Measurements from ENCODE around the gene ELOVL2. TPM values are rescaled to one million over a fixed set of nuclear protein-coding genes. Genes with fewer than 3 reads are reported as not detected.

ELOVL2 gene
- total RNA-seq, 2 donors from 2014 or later: not detected

DNA sequence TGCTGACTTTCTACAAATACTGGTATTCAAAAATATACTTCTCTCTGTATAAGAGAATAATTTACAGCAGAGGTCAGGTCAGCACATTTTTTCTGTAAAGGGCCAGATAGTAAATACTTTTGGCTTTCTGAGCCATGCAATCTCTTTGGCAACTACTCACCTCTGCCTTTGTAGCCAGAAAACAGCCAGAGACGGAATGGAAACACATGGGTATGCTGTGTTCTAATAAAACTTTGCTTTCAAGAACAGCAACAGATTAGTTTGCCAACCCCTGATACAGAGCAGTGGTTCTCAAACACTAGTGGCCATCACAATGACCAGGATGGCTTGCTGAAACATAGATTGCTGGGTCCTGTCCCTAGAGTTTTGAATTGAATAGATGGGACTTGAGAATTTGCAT lies 111.0 kb downstream of the ELOVL2 start:
- ATAC-seq: no peak
- no peak overlapping the region for H3K27ac Mint-ChIP-seq
- no peaks in the 10 kb centered on the region for H3K9me3 Mint-ChIP-seq
- DNase-seq (ENCODE audit: low spot score in 2 of 2): no peak
- H3K36me3 Mint-ChIP-seq: peaks cover 0 to 2% of the 10 kb centered on the region in 2 donors

Other genes with a start within 250 kb of the ELOVL2 start
- 1 to 10 TPM in 1 of 2 donors, under 1 TPM in 1; 0.05 to 1.1 TPM for gene MAK, start 205.8 kb downstream of the ELOVL2 start, total RNA-seq
- not detected for gene GCM2, start 162.3 kb downstream of the ELOVL2 start, total RNA-seq
- under 1 TPM; 0.39 to 0.71 TPM for gene SYCP2L, start 157.3 kb downstream of the ELOVL2 start, total RNA-seq
- gene SMIM13, start 49.5 kb upstream of the ELOVL2 start, total RNA-seq: 1 to 10 TPM; 6.3 to 6.4 TPM
- not detected for gene ERVFRD-1, start 67.4 kb upstream of the ELOVL2 start, total RNA-seq
- gene NEDD9, start 188.4 kb upstream of the ELOVL2 start, total RNA-seq: 10 to 100 TPM; 11.0 to 24.4 TPM